ENCODE data around the gene OR1F1.

OR1F1 gene

GRCh38 chr16:3152277-3152990, 35.6 kb upstream of the OR1F1 start:
- 0 out of 2 replicates have a peak, but pooled peaks cover 5% of the 10 kb centered on the region for H3K27me3 ChIP-seq (ENCODE audit: insufficient read depth, low read depth)
- peak overlapping the region; percentile 33 for H3K4me3 ChIP-seq (IDR thresholded peaks at IDR 0.05; ENCODE audit: insufficient read depth, low read depth, low read length)
- peaks cover 15% of the 10 kb centered on the region for H3K4me1 ChIP-seq (ENCODE audit: low read depth, poor library complexity, severe bottlenecking)
- no peaks in the 10 kb centered on the region for H4K20me1 ChIP-seq (ENCODE audit: insufficient read depth)
- peak overlapping the region; percentile 51 for H2AFZ ChIP-seq (ENCODE audit: low read depth)
- no peaks in the 10 kb centered on the region for H3K36me3 ChIP-seq (ENCODE audit: insufficient read depth)
- TF ChIP-seq CTCF (conservative IDR thresholded peaks at IDR 0.05; ENCODE audit: low read depth, low read length): peak; percentile 47; the same call in 1 of the 2 replicates
- peak overlapping the region; percentile 94 for H3K4me2 ChIP-seq
- peak overlapping the region; percentile 25 for H3K27ac ChIP-seq
- no peaks in the 10 kb centered on the region for H3K79me2 ChIP-seq (ENCODE audit: insufficient read depth, low read depth)
- H3K9ac ChIP-seq: no peak overlapping the region; the same call in 1 of the 2 replicates

- Histone ChIP-seq H3K9ac (no peak overlapping the region), H3K79me2 (ENCODE audit: insufficient read depth, low read depth) (no peaks in the 10 kb centered on the region), H3K36me3 (ENCODE audit: insufficient read depth) (no peaks in the 10 kb centered on the region), H3K4me3 (IDR thresholded peaks at IDR 0.05; ENCODE audit: insufficient read depth, low read depth, low read length) (peak overlapping the region; percentile 33), H3K4me2 (peak overlapping the region; percentile 24; the same call in 1 of the 2 replicates), H3K27ac (peak overlapping the region; percentile 25; the same call in 1 of the 2 replicates), H3K27me3 (ENCODE audit: insufficient read depth, low read depth) (0 out of 2 replicates have a peak, but pooled peaks cover 5% of the 10 kb centered on the region), H3K4me1 (ENCODE audit: low read depth, poor library complexity, severe bottlenecking) (peaks cover 15% of the 10 kb centered on the region), H4K20me1 (ENCODE audit: insufficient read depth) (no peaks in the 10 kb centered on the region), H2AFZ (ENCODE audit: low read depth) (no peak overlapping the region)
- no peak for TF ChIP-seq CTCF (conservative IDR thresholded peaks at IDR 0.05; ENCODE audit: low read depth, low read length)
Measured at GRCh38 chr16:3152991-3153368, 35.0 kb upstream of the OR1F1 start.

GRCh38 chr16:3155181-3155580, 32.8 kb upstream of the OR1F1 start:
- Histone ChIP-seq H3K79me2 (ENCODE audit: insufficient read depth, low read depth) (no peaks in the 10 kb centered on the region), H3K27ac (no peak overlapping the region), H3K36me3 (ENCODE audit: insufficient read depth) (no peaks in the 10 kb centered on the region), H4K20me1 (ENCODE audit: insufficient read depth) (no peaks in the 10 kb centered on the region), H3K9ac (no peak overlapping the region), H3K4me3 (IDR thresholded peaks at IDR 0.05; ENCODE audit: insufficient read depth, low read depth, low read length) (no peak overlapping the region), H2AFZ (ENCODE audit: low read depth) (no peak overlapping the region), H3K4me2 (no peak overlapping the region), H3K27me3 (ENCODE audit: insufficient read depth, low read depth) (no peaks in the 10 kb centered on the region), H3K4me1 (ENCODE audit: low read depth, poor library complexity, severe bottlenecking) (peaks cover 15% of the 10 kb centered on the region)
- TF ChIP-seq CTCF (conservative IDR thresholded peaks at IDR 0.05; ENCODE audit: low read depth, low read length): no peak

GRCh38 chr16:3155972-3156371, 32.0 kb upstream of the OR1F1 start:
- H3K4me2 ChIP-seq: no peak overlapping the region
- H4K20me1 ChIP-seq (ENCODE audit: insufficient read depth): no peaks in the 10 kb centered on the region
- no peak overlapping the region for H3K27ac ChIP-seq
- no peaks in the 10 kb centered on the region for H3K27me3 ChIP-seq (ENCODE audit: insufficient read depth, low read depth)
- no peak for TF ChIP-seq CTCF (conservative IDR thresholded peaks at IDR 0.05; ENCODE audit: low read depth, low read length)
- H2AFZ ChIP-seq (ENCODE audit: low read depth): no peak overlapping the region
- no peak overlapping the region for H3K4me3 ChIP-seq (IDR thresholded peaks at IDR 0.05; ENCODE audit: insufficient read depth, low read depth, low read length)
- peaks cover 19% of the 10 kb centered on the region for H3K4me1 ChIP-seq (ENCODE audit: low read depth, poor library complexity, severe bottlenecking)
- no peaks in the 10 kb centered on the region for H3K36me3 ChIP-seq (ENCODE audit: insufficient read depth)
- no peak overlapping the region for H3K9ac ChIP-seq
- H3K79me2 ChIP-seq (ENCODE audit: insufficient read depth, low read depth): no peaks in the 10 kb centered on the region
